DLD1 (cell line): ENCODE measurements around the gene C19orf38.
"Not testable (repeated sequence)": the region's sequence is repeated elsewhere in the genome, so short reads cannot be mapped to it uniquely, and the experiment has no call there.

Experiments used
- in situ Hi-C: cut with HindIII; loops from 2 replicates; pipeline ENCODE4 v1.10.0; 2017; ENCODE audit warnings: low sequenced_read_pairs

Gene C19orf38

DNA sequence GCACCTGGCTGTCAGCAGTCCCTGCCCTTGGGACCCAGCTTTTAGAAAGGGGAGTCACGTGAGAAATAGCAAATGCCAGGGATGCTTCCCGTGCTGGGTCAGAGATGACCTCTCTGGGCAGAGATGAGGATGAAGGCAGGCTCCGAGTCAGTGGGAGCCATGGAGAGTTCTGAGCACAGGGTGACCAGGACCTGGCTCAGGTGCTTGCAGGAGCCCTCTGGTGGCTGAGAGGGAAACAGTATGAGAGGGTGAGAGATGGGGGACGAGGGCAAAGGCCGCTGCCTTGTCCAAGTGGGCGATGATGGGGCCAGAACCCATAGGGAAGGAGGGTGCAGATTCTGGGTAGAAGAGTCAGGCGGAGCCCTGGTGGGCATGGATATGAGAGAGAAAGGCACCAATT lies 28.0 kb upstream of the C19orf38 start:
- in situ Hi-C loops: no loop called here

DNA sequence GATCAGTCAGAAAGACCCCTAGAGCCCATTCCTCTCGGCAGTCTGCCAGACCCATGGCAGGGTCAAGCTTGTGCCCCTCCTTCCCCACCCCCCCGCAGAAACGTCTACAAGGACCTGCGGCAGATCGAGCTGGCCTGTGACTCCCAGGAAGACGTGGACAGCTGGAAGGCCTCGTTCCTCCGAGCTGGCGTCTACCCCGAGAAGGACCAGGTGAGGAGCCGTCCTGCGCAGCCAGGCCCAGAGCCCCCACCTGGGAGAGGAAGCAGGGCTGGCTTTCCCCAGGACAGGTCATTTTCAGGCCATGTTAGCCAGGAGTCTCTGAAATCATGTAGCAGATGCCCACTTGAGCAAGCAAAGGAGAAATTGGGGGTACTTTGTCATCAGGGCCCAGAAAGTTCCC lies 24.5 kb upstream of the C19orf38 start:
- in situ Hi-C loops: no loop called here

- in situ Hi-C loops: no loop called here
Measured at GRCh38 chr19:10826231-10826630, 22.0 kb upstream of the C19orf38 start.

DNA sequence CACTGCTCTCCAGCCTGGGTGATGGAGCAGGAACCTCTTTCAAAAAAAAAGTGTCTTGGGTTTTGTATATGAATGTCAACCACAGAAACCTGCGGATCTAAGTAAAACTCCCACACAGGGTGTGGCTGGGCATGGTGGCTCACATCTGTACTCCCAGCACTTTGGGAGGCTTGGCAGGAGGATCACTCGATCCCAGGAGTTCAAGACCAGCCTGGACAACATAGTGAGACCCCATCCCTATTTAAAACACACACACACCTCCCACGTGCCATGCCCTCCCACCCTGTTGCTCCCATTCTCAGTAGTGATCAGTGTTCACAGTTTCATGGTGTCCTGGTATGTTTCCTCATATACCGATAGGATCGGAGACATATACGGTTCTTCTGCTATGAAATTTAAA lies 21.4 kb upstream of the C19orf38 start:
- in situ Hi-C loops: no loop called here

DNA sequence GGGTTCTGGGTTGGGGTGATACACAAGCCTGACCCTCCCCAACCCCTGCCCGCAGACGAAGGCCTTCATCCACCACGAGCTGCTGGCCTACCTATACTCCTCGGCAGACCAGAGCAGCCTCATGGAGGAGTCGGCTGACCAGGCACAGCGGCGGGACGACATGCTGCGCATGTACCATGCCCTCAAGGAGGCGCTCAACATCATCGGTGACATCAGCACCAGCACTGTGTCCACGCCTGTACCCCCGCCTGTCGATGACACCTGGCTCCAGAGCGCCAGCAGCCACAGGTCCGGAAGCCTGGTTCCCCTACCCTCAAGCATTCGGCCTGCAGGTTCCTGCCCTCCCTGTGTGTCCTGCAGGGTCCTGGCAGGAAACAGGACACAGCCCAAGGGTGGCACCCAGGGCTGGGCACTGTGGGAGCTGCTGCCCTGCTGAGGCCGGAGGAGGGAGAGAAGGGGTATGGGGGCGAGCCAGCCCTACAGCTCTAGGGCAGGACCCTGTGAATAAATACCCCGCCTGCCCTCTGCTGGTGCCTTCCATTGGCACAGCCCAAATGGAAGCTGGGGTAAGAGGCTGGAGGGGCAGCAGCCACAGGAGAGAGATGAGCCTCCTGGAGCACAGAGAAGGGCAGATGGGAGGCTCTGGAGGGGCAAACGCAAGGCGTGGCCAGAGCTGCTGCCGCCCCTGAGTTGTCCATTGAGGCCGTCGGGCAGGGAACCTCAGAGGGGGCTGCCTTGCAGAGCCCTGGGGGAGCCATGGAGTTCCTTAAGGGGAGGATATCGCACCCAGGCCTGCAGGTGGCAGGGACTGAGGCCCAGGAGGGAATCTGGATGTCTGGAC lies 19.0 kb upstream of the C19orf38 start:
- in situ Hi-C loops: no loop called here

DNA sequence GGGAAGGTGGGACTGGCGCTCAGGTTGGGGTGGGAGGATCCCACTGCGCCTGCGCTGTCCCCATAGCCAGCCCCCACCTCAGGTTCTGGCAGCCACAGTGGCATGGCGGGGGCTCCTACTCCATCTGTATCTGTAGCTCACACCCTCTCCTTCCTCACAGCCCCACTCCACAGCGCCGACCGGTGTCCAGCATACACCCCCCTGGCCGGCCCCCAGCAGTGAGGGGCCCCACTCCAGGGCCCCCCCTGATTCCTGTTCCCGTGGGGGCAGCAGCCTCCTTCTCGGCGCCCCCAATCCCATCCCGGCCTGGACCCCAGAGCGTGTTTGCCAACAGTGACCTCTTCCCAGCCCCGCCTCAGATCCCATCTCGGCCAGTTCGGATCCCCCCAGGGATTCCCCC lies 18.2 kb upstream of the C19orf38 start:
- in situ Hi-C loops: no loop called here

DNA sequence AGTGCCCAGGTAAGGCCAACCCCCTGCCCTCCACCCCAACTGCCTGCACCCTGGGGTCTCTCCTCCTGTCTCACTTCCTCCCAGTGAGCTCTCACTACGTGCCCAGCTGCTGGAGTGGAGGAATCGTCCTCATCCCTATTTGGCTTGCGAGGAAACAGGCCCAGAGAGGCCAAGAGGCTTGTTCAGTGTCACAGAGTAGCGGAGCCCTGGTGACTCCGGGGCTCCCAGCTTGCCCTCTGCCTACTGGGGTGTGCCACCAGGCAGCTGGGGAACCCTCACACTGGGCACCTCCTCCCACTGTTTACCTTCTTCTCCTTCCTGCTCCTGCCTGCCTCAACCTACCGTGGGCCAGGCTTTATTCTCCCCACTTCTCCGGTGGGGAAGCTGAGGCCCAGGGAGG lies 17.8 kb upstream of the C19orf38 start:
- in situ Hi-C loops: no loop called here

- in situ Hi-C loops: no loop called here
Measured at GRCh38 chr19:10830931-10831779, 17.1 kb upstream of the C19orf38 start.

DNA sequence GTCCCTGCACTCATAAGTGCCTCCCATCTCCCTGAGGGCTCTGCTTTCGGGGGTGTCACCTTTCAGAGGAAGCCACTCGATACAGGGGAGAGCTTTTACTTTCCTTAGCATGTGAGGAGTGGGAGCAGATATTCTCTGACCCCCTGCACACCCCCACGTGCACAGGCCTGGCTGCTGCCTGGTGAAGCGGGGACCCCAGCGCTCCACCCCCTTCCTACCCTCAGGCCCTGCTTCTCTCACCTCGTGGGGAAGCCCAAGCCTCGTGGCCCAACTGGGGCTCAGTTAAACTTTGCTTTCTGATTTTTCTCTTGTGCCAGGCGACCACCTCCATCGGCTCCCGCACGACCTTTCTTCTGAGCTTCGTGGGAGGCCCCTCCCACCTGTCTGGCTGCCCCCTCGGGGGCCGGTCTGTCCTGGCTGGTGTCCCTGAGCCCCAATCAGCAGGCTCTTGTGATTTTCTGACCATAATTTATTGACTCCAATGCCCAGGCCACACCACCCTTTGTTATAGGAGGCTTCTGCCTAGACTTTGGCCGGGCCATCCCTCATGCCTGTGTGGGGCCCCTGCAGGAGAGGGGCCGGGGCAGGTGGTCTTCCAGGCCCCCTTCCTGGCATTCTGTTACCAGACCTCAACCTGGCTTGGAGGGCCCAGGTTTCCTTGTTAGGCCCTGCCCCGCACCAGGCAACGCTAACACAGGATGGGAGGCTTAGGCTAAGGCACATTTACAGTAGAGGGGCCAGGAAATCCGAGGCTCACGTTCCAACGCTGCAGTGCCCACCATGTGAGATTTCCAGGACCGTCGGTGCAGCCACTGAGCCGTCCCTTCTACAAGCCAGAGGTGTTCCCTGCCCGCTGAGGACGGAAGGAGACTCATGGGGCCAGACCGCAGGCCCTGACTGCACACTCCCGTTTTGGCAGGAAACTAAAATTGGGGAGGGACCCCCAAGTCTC lies 16.0 kb upstream of the C19orf38 start:
- in situ Hi-C loops: no loop called here

DNA sequence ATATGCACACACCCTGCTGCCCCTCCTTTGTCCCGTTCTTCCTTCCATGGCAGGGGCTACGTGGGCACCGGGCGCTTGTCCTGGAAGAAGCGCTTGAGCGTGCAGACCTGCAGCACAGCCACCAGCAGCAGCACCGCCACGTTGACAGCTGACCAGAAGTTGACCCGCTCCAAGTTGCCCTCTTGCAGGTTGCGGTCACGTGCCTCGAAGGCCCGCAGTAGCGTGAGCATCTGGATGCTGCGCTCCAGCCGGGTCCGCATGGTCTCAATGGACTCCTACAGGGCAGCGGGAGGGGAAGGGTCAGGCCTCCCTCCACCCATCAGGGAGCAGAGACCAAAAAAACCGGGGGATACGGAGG lies 15.3 kb upstream of the C19orf38 start:
- in situ Hi-C loops: no loop called here

- in situ Hi-C loops: no loop called here
Measured at GRCh38 chr19:10835089-10835753, 13.0 kb upstream of the C19orf38 start.

DNA sequence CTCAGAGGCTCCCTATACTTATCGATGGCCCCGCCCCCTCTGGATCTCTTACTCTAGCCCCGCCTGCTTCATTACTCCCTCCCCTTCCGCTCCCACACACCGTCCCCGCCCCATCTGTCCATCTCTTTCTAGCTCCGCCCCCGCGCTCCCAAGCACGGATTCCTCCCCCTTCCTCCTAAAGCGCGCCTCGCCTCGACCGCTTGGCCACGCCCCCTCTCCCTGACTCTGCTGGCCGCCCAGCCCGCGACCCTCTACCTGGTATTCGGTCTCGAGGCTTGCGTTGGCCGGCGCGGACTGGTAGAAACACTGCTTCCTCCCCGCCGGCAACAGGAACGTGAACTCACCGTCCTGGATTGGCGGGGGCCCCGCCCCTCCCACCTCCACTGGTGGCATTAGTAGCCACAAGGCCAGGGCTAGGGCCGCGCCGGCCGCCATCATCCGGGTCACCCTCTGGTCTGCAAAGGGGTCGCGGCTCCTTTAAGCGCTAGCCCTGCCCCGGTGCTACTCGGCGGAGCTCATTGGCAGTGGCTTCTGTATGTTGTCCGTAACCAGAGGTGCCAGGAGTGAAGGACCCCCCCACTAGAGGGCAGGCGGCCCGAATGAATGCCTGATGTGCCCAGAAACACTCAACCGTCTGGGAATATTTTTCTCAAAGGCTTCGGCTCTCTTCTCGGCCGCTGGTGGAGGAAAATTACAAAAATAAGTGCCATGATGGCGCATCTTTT lies 12.3 kb upstream of the C19orf38 start, which contains the start of gene TMED1:
Gene TMED1, minus strand, starts transcription at position 459 of the 725 bp plus-strand sequence. Its CDS starts 21 bp downstream, at position 438.
- in situ Hi-C loops: no loop called here

GRCh38 chr19:10836479-10837330 lies 11.5 kb upstream of the C19orf38 start:
- in situ Hi-C loops: no loop called here

DNA sequence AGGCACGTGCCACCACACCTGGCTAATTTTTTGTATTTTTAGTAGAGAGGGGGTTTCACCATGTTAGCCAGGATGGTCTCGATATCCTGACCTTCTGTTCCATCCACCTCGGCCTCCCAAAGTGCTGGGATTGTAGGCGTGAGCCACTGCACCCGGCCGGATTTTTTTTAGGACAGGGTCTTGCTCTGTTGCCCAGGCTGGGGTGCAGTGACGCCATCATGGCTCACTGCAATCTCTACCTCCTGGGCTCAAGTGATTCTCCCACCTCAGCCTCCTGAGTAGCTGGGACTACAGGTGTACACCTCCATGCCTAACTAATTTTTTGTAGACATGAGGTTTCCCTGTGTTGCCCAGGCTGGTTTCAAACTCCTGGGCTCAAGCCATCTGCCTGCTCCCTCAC lies 10.6 kb upstream of the C19orf38 start:
- in situ Hi-C loops: not testable (repeated sequence)

DNA sequence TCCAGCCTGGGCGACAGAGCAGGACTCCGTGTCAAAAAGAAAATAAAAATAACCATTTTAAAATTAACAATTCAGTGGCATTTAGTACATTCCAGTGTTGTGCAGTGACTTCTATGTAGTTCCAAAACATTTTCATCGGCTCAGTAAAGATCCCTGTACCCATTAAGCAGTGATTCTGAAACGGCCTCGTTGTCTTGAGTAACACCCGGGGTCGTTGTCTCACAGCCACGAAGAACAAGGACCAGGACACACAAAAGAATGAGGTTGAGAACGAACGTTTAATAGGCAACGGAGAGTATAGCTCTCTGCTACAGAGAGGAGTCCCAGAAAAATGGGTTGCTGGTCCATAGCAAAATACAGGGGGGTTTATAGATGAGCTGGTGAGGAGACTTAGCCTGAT lies 9.8 kb upstream of the C19orf38 start:
- in situ Hi-C loops: no loop called here

DNA sequence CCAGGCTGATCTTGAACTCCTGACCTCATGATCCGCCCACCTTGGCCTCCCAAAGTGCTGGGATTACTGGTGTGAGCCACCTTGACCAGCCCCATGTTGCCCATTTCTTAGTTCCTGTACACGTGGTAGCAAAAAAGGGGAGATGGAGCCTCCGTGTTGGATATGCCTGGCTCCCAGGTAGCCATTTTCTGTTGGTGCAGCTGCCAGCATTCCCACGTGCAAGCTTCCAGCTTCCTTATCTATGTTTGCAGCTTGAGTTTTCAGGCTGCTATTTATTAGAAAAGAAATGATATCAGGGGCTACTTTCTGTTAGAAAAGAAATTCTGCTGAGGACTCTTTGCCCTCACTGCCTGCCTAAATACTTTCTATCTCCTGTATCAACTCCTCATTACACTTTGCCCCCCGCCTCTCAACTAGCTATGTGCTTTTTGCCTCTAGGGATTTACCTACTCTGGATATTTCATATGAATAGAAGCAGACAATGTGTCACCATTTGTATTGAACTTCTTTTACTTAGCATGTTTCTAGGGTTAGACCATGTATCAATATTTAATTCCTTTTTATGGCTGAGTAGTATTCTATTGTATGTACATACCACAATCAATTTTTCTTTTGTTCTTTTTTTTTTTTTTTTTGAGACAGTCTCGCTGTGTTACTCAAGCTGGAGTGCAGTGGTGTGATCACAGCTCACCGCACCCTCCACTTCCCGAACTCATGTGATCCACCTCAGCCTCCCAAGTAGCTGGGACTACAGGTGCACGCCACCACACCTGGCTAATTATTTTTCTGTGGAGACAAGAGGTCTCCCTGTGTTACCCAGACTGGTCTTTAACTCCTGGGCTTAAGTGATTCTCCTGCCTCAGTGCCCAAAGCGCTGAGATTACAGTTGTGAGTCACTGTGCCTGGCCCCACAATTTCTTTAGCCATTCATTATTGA lies 8.8 kb upstream of the C19orf38 start:
- in situ Hi-C loops: no loop called here

GRCh38 chr19:10842788-10843187 lies 5.4 kb upstream of the C19orf38 start:
- in situ Hi-C loops: no loop called here
